Keratinocyte (primary cell): Measurements from ENCODE around the gene CELF5. TPM values are rescaled to one million over a fixed set of nuclear protein-coding genes. Genes with fewer than 3 reads are reported as not detected.

ENCODE experiments used
- DNase-seq: peaks from one replicate; pipeline ENCODE4 v3.0.0-alpha.2; 2011; ENCODE audit warnings: low read depth, missing footprints, low spot score
- FAIRE-seq: peaks from 2 replicates; lab custom pipeline; 2011; peaks lifted over from hg19 to GRCh38; lab: Jason Lieb, UNC
- H2AFZ ChIP-seq: 2 replicates; pipeline ENCODE4 v1.6.0; 2012; ENCODE audit warnings: low read length, control low read depth, inconsistent platforms; ENCODE audit not compliant: control insufficient read depth
- H3K27ac ChIP-seq: 2 replicates; pipeline ENCODE4 v1.5.1; 2011; ENCODE audit warnings: low read length; ENCODE audit not compliant: control insufficient read depth, insufficient read depth
- H3K27me3 ChIP-seq: 3 replicates; pipeline ENCODE4 v1.6.0; 2011; ENCODE audit warnings: low read length; ENCODE audit not compliant: control insufficient read depth, insufficient read depth; ENCODE audit errors: extremely low read depth
- H3K36me3 ChIP-seq, 2 experiments: 2 replicates in 1 of 2; 3 replicates in 1 of 2; pipeline ENCODE4 v1.5.1; 2011; ENCODE audit warnings: low read length in 2 of 2, mild to moderate bottlenecking in 1 of 2; ENCODE audit not compliant: control insufficient read depth in 2 of 2, insufficient read depth in 2 of 2; ENCODE audit errors: extremely low read depth in 1 of 2
- H3K4me1 ChIP-seq: 3 replicates; pipeline ENCODE4 v1.5.1; 2011; ENCODE audit warnings: low read length; ENCODE audit not compliant: control insufficient read depth, insufficient read depth; ENCODE audit errors: extremely low read depth
- H3K4me2 ChIP-seq: 3 replicates; pipeline ENCODE4 v1.6.0; 2011; ENCODE audit warnings: low read depth, low read length; ENCODE audit not compliant: control insufficient read depth, insufficient read depth; ENCODE audit errors: extremely low read depth
- H3K4me3 ChIP-seq, 3 experiments: fragments of 200-600 bp in 1 of 3; sonication (generic) in 1 of 3; 2 replicates in 2 of 3; 3 replicates in 1 of 3; pipeline ENCODE4 v1.5.1; 2011 to 2016; ENCODE audit warnings: low read length in 3 of 3, mild to moderate bottlenecking in 3 of 3, control low read depth in 2 of 3, inconsistent platforms in 1 of 3, low read depth in 1 of 3, mixed read lengths in 1 of 3, mixed run types in 1 of 3, moderate library complexity in 1 of 3; ENCODE audit not compliant: control insufficient read depth in 2 of 3, insufficient read depth in 2 of 3; ENCODE audit errors: extremely low read depth in 1 of 3
- H3K79me2 ChIP-seq: 2 replicates; pipeline ENCODE4 v1.6.0; 2012; ENCODE audit warnings: low read length; ENCODE audit not compliant: control insufficient read depth, insufficient read depth
- H3K9ac ChIP-seq: 3 replicates; pipeline ENCODE4 v1.6.0; 2011; ENCODE audit warnings: low read length; ENCODE audit not compliant: control insufficient read depth, insufficient read depth; ENCODE audit errors: extremely low read depth
- H3K9me1 ChIP-seq: 3 replicates; pipeline ENCODE4 v1.6.0; 2011; ENCODE audit warnings: low read length; ENCODE audit not compliant: control insufficient read depth, insufficient read depth; ENCODE audit errors: extremely low read depth
- H3K9me3 ChIP-seq: 2 replicates; pipeline ENCODE4 v1.5.1; 2012; ENCODE audit warnings: low read depth, low read length; ENCODE audit not compliant: control insufficient read depth
- H4K20me1 ChIP-seq: 3 replicates; pipeline ENCODE4 v1.6.0; 2011; ENCODE audit warnings: low read length; ENCODE audit not compliant: control insufficient read depth, insufficient read depth; ENCODE audit errors: extremely low read depth
- CTCF ChIP-seq, 3 experiments: IDR thresholded peaks in 1 of 3; conservative IDR thresholded peaks in 1 of 3; optimal IDR thresholded peaks in 1 of 3; 2 replicates in 2 of 3; 3 replicates in 1 of 3; pipeline versions ENCODE3 to v1.5.1; 2011; ENCODE audit warnings: low read length in 3 of 3, mild to moderate bottlenecking in 3 of 3, moderate library complexity in 2 of 3, control low read depth in 1 of 3, inconsistent platforms in 1 of 3; ENCODE audit not compliant: insufficient read depth in 2 of 3; ENCODE audit errors: extremely low read depth in 1 of 3
- EZH2 ChIP-seq: IDR thresholded peaks from one replicate; pipeline ENCODE4 v1.6.1; 2012; ENCODE audit warnings: inconsistent platforms, mild to moderate bottlenecking, low read length, moderate library complexity
- dilution Hi-C: fragments of 300-500 bp; cut with MboI; formaldehyde crosslinking; loops from one replicate; pipeline ENCODE4 v1.7.0; 2020; ENCODE audit warnings: low sequenced_read_pairs; ENCODE audit not compliant: extremely low pct_ligation_motif_present
- polyA plus RNA-seq, 5 experiments: library from polyadenylated mRNA; depleted of rRNA in 3 of 5; stranded (reverse) in 3 of 5; stranded (forward) in 1 of 5; unstranded in 1 of 5; fragments of >200 nt; gene quantifications; 1 replicate in 1 of 5; 2 replicates in 3 of 5; 3 replicates in 1 of 5; pipeline versions ENCODE4 v1.2.1 to v1.2.3, GENCODE V29; 2011 to 2012; ENCODE audit warnings: missing spikeins in 2 of 5, low read depth in 1 of 5, low replicate concordance in 1 of 5

CELF5 gene
- polyA plus RNA-seq, 1 donor (not counting 4 experiments of a cell fraction or from before 2014, with no cell fraction given): 0.04 TPM

- H3K9ac ChIP-seq: no peak overlapping the region
- no peaks in the 10 kb centered on the region for H3K9me1 ChIP-seq
- peak overlapping the region; percentile 56 for H2AFZ ChIP-seq
- H3K79me2 ChIP-seq: no peaks in the 10 kb centered on the region
- DNase-seq (no peak), FAIRE-seq (no peak)
- H3K9me3 ChIP-seq: no peaks in the 10 kb centered on the region
- H3K27ac ChIP-seq: no peak overlapping the region
- dilution Hi-C loops: no loop called here
- peaks cover 14% of the 10 kb centered on the region for H3K27me3 ChIP-seq
- no peaks in the 10 kb centered on the region for H4K20me1 ChIP-seq
- no peak for TF ChIP-seq EZH2
- TF ChIP-seq CTCF (optimal IDR thresholded peaks at IDR 0.05 in 1 of 3, IDR thresholded peaks at IDR 0.05 in 1 of 3, conservative IDR thresholded peaks at IDR 0.05 in 1 of 3; ENCODE audit: extremely low read depth in 1 of 3, insufficient read depth in 2 of 3, low read length in 3 of 3): no peak
- H3K4me2 ChIP-seq: peak overlapping the region; percentile 19
- no peak overlapping the region for H3K4me3 ChIP-seq
- H3K36me3 ChIP-seq: no peaks in the 10 kb centered on the region
- H3K4me1 ChIP-seq: peaks cover 11% of the 10 kb centered on the region
Observed at GRCh38 chr19:3336680-3337523, 112.4 kb downstream of the CELF5 start.

GRCh38 chr19:3338541-3339181 lies 114.2 kb downstream of the CELF5 start:
- DNase-seq (no peak), FAIRE-seq (no peak)
- no peaks in the 10 kb centered on the region for H4K20me1 ChIP-seq
- no peak overlapping the region for H3K4me2 ChIP-seq
- no peaks in the 10 kb centered on the region for H3K79me2 ChIP-seq
- H3K27me3 ChIP-seq: peaks cover 10% of the 10 kb centered on the region
- no peaks in the 10 kb centered on the region for H3K9me3 ChIP-seq
- dilution Hi-C loops: no loop called here
- H3K4me1 ChIP-seq: peaks cover 11% of the 10 kb centered on the region
- H3K4me3 ChIP-seq: no peak overlapping the region
- no peaks in the 10 kb centered on the region for H3K36me3 ChIP-seq
- no peak overlapping the region for H3K9ac ChIP-seq
- peak overlapping the region; percentile 72 for H2AFZ ChIP-seq
- TF ChIP-seq EZH2: no peak
- no peak for TF ChIP-seq CTCF (optimal IDR thresholded peaks at IDR 0.05 in 1 of 3, IDR thresholded peaks at IDR 0.05 in 1 of 3, conservative IDR thresholded peaks at IDR 0.05 in 1 of 3; ENCODE audit: extremely low read depth in 1 of 3, insufficient read depth in 2 of 3, low read length in 3 of 3)
- H3K9me1 ChIP-seq: no peaks in the 10 kb centered on the region
- H3K27ac ChIP-seq: no peak overlapping the region
